Mucosa of rectum (tissue), 2 donors: ENCODE measurements around the gene NRXN2.
"Not testable (repeated sequence)": the region's sequence is repeated elsewhere in the genome, so short reads cannot be mapped to it uniquely, and the experiment has no call there.

Experiments used
- H3K27ac ChIP-seq, 2 donors: one replicate each; pipeline ENCODE4 v1.7.0; 2013; ENCODE audit warnings: inconsistent platforms in 2 of 2, low read depth in 2 of 2, low read length in 2 of 2
- H3K27me3 ChIP-seq, 2 donors: one replicate each; pipeline ENCODE4 v1.7.0; 2013; ENCODE audit warnings: low read length in 2 of 2; ENCODE audit not compliant: control insufficient read depth in 2 of 2, insufficient read depth in 2 of 2
- H3K36me3 ChIP-seq, 2 donors: one replicate each; pipeline ENCODE4 v1.7.0; 2013; ENCODE audit warnings: low read length in 2 of 2; ENCODE audit not compliant: control insufficient read depth in 2 of 2, insufficient read depth in 2 of 2
- H3K4me1 ChIP-seq, 2 donors: one replicate each; pipeline ENCODE4 v1.7.0; 2013; ENCODE audit warnings: low read length in 2 of 2, mild to moderate bottlenecking in 1 of 2; ENCODE audit not compliant: control insufficient read depth in 2 of 2, insufficient read depth in 2 of 2
- H3K4me3 ChIP-seq, 2 donors: one replicate each; pipeline ENCODE4 v1.7.0; 2013; ENCODE audit warnings: low read length in 2 of 2
- H3K9ac ChIP-seq, 2 donors: one replicate each; pipeline ENCODE4 v1.7.0; 2013; ENCODE audit warnings: low read length in 2 of 2, low read depth in 1 of 2, mild to moderate bottlenecking in 1 of 2
- H3K9me3 ChIP-seq, 2 donors: one replicate each; pipeline ENCODE4 v1.7.0; 2013; ENCODE audit warnings: low read length in 2 of 2; ENCODE audit not compliant: control insufficient read depth in 2 of 2
- donor health status: healthy.
- donor health status: Normal muscosa, but diverticular disease.

Gene NRXN2

DNA sequence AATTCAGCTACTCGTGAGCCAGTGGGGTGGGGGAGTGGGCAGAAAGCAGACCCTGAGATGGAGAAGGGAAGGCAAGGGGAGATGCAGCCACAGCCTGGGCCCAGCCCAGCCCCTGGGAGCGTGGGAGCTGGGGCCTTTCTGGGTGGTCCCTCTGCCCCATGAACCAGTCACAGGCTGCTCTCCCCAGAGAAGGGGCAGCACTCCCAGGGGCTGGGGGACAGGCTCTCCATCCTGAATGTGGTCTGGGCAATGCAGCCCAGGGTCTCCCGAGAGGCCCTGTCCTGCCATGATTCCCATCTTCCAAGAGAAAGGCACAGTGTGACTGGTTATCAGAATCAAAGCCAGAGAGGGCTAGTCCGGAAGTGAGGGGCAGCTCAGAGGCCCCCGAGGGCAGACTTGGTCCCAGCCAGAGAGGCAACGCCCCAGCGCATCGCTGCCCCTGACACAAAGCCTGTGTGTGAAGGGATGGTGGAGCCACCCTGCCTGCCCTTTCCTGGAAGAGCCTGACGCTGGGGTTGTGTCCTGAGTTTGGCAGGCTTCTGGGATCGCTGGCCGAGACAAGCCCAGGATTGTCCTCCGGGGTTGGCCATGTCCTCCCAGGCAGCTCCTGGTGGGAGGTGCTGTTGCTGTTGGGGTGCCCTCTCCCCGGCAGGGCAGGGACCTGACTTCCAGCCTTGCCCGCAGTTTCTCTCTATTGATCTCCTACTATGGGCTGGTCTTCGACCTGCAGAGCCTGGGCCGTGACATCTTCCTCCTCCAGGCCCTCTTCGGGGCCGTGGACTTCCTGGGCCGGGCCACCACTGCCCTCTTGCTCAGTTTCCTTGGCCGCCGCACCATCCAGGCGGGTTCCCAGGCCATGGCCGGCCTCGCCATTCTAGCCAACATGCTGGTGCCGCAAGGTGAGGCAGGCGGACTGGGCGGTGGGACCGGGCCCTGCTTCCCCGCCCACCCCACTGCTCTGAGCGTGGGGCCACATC is 155.8 kb downstream of the NRXN2 start:
- H3K4me3 ChIP-seq = no peak overlapping the region
- no peak overlapping the region for H3K9ac ChIP-seq
- H3K27ac ChIP-seq = peak overlapping the region in 1 of 2 donors; percentile 9
- no peaks in the 10 kb centered on the region for H3K27me3 ChIP-seq
- H3K9me3 ChIP-seq = no peaks in the 10 kb centered on the region
- no peaks in the 10 kb centered on the region for H3K36me3 ChIP-seq
- peaks cover 2 to 4% of the 10 kb centered on the region in 2 donors for H3K4me1 ChIP-seq

- Histone ChIP-seq H3K4me1 (no peaks in the 10 kb centered on the region), H3K36me3 (no peaks in the 10 kb centered on the region), H3K9ac (no peak overlapping the region), H3K27me3 (no peaks in the 10 kb centered on the region), H3K27ac (no peak overlapping the region), H3K4me3 (no peak overlapping the region), H3K9me3 (no peaks in the 10 kb centered on the region)
Measured at GRCh38 chr11:64566042-64566914, 156.7 kb downstream of the NRXN2 start.

GRCh38 chr11:64564947-64565889 is 157.8 kb downstream of the NRXN2 start:
- no peak overlapping the region for H3K4me3 ChIP-seq
- no peak overlapping the region for H3K9ac ChIP-seq
- H3K27ac ChIP-seq = no peak overlapping the region
- H3K27me3 ChIP-seq = no peaks in the 10 kb centered on the region
- no peaks in the 10 kb centered on the region for H3K4me1 ChIP-seq
- H3K9me3 ChIP-seq = no peaks in the 10 kb centered on the region
- H3K36me3 ChIP-seq = no peaks in the 10 kb centered on the region

DNA sequence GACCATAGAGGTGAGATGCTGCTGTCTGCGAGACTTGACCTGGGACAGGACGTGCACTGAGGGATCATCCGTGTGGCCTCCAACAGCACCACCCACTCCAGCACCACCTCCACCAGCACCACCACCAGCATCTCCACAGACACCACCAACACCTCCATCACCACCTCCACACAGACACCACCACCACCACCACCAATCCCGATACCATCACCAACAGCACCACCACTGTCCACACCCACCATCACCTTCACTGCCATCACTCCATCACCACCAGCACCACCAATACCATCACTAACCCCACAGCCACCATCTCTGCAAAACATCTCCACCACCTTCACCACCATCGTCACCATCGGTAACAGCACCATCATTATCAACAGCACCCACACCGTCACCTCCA is 158.6 kb downstream of the NRXN2 start:
- H3K9me3 ChIP-seq = no peaks in the 10 kb centered on the region
- H3K27me3 ChIP-seq = no peaks in the 10 kb centered on the region
- no peaks in the 10 kb centered on the region for H3K36me3 ChIP-seq
- no peaks in the 10 kb centered on the region for H3K4me1 ChIP-seq
- H3K9ac ChIP-seq = no peak overlapping the region
- H3K27ac ChIP-seq = no peak overlapping the region
- no peak overlapping the region for H3K4me3 ChIP-seq

DNA sequence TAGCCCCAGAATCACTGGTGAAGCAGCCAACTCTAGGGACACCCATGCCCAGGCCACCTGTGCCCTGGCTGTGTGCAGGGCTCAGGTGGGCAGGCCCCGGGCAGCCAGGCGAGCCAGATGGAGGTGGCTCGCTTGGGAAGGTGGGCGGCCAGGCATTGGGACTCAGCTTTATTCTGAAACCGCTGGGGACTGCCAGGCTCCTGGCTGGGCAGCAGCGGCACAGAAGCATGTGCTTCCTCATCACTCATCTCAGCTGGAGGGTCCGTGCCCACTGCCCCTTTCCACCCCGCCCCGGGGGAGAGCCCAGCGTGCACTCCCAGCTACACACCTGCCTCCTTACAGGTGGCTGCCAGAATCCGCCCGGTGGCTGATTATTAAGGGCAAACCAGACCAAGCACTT is 159.0 kb downstream of the NRXN2 start:
- no peaks in the 10 kb centered on the region for H3K36me3 ChIP-seq
- H3K27me3 ChIP-seq = no peaks in the 10 kb centered on the region
- no peak overlapping the region for H3K4me3 ChIP-seq
- H3K27ac ChIP-seq = no peak overlapping the region
- no peak overlapping the region for H3K9ac ChIP-seq
- H3K9me3 ChIP-seq = no peaks in the 10 kb centered on the region
- H3K4me1 ChIP-seq = no peaks in the 10 kb centered on the region

DNA sequence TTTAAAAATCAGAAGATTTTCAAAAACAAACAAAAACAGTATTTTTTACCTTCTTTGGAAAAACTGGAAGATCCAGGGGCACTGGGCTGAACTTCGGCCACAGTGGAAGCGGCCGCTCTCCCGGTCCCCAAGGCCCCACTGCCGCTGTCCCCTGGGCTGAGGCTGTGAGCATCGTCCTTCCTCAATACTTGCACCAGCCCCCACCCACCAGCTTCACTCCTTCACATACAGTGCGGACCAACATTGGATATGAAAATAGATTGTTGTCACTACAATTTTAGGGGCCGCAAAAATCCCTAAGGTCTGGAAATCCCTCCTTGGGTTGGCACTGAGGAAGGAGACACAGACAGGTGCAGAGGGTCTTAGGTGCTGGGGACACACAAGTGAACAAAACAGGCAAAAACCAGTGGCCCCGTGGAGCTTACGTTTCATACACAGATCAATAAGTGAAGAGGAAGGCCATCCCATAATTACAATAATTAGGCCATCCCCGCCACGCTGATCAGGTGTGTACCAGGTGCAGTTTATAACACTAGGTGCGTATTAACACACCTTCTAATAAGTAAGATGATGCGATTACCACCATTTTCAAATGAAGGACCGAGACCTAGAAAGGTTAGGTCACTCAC is 160.2 kb downstream of the NRXN2 start:
- H3K27me3 ChIP-seq = no peaks in the 10 kb centered on the region
- H3K4me3 ChIP-seq = no peak overlapping the region
- H3K36me3 ChIP-seq = no peaks in the 10 kb centered on the region
- no peak overlapping the region for H3K9ac ChIP-seq
- H3K27ac ChIP-seq = no peak overlapping the region
- H3K9me3 ChIP-seq = no peaks in the 10 kb centered on the region
- H3K4me1 ChIP-seq = no peaks in the 10 kb centered on the region

DNA sequence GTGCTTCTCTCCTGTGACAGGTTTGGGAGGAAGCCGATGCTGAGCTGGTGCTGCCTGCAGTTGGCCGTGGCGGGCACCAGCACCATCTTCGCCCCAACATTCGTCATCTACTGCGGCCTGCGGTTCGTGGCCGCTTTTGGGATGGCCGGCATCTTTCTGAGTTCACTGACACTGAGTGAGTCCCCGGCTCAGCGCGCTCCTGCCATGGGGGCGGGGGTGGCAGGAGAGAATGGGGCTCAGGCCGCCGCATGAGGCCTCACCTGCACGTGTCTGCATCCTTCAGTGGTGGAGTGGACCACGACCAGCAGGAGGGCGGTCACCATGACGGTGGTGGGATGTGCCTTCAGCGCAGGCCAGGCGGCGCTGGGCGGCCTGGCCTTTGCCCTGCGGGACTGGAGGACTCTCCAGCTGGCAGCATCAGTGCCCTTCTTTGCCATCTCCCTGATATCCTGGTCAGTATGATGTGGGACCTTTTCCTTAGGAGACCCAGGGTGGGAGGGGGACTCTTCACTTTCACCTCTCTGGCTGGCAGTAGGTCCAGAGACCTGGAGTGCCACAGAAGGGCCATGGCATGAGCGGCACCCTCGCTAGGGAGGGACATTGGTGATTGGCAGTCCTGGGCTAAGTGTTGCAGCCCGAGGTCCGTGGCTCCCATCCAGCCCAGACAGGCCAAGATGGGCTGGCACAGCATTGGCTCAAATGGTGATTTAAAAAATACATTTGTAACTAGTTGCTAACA is 160.8 kb downstream of the NRXN2 start:
- no peak overlapping the region for H3K9ac ChIP-seq
- H3K36me3 ChIP-seq = no peaks in the 10 kb centered on the region
- H3K9me3 ChIP-seq = no peaks in the 10 kb centered on the region
- no peak overlapping the region for H3K27ac ChIP-seq
- no peaks in the 10 kb centered on the region for H3K4me1 ChIP-seq
- no peak overlapping the region for H3K4me3 ChIP-seq
- H3K27me3 ChIP-seq = no peaks in the 10 kb centered on the region

GRCh38 chr11:64561429-64561828 is 161.6 kb downstream of the NRXN2 start:
- H3K9me3 ChIP-seq, H3K36me3 ChIP-seq: not testable (repeated sequence)

DNA sequence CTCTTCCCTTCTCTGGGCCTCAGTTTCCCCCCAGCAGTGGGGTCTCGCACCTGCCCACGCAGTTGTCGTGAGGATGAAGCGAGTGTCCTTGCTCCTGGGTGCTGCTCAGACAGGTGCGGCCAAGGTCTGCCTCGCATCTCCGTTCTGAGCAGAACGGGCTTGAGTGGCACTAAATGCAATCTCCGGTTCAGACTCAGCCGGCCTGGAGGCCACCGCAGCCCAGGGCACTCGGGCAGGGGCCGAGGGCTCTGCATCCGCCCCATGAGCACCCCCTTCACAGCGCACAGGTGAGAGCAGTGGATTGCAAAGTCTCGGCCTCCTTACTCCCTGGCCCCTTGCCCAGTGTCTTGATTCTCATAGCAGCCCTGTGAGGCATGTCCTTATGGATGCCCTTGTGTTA is 162.1 kb downstream of the NRXN2 start:
- H3K9ac ChIP-seq = no peak overlapping the region
- H3K27me3 ChIP-seq = no peaks in the 10 kb centered on the region
- H3K27ac ChIP-seq = no peak overlapping the region
- H3K4me3 ChIP-seq = no peak overlapping the region
- no peaks in the 10 kb centered on the region for H3K36me3 ChIP-seq
- H3K4me1 ChIP-seq = no peaks in the 10 kb centered on the region
- no peaks in the 10 kb centered on the region for H3K9me3 ChIP-seq

More at GRCh38 chr11:64561429-64561828, 161.6 kb downstream of the NRXN2 start:
- not testable (repeated sequence) for H3K27me3 ChIP-seq, H3K4me1 ChIP-seq, H3K9ac ChIP-seq, H3K27ac ChIP-seq, H3K4me3 ChIP-seq
